C4-2B (cell line): ENCODE data around the gene VSTM1.

Source experiments
- ZFX ChIP-seq: fragments of 450-650 bp; IDR thresholded peaks from 2 replicates; pipeline ENCODE4 v1.6.1; 2017
- TF ChIP-seq, protein P1 (sequence below): fragments of 450-650 bp; conservative IDR thresholded peaks from 2 replicates; pipeline ENCODE4 v1.5.1; 2017; ENCODE audit warnings: mild to moderate bottlenecking

DNA sequence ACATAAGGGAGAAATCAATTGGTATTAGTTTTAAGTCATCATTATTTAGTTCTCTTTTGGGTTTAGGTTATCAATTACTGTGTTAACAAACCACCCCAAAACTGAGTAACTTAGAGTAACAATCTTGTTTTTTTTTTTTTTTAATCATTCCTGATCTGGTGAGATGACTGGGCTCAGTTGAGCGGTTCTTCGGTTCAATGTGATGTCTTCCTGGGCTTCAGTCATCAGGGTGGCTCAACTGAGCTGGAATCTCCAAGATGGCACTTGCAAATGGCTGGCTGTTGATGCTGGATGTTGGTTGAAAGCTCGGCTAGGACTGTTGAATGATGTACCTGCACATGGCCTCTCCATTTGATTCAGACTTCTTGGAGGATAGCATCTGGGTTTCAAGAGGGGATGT is 20.7 kb upstream of the VSTM1 start:
- TF ChIP-seq, protein P1, sequence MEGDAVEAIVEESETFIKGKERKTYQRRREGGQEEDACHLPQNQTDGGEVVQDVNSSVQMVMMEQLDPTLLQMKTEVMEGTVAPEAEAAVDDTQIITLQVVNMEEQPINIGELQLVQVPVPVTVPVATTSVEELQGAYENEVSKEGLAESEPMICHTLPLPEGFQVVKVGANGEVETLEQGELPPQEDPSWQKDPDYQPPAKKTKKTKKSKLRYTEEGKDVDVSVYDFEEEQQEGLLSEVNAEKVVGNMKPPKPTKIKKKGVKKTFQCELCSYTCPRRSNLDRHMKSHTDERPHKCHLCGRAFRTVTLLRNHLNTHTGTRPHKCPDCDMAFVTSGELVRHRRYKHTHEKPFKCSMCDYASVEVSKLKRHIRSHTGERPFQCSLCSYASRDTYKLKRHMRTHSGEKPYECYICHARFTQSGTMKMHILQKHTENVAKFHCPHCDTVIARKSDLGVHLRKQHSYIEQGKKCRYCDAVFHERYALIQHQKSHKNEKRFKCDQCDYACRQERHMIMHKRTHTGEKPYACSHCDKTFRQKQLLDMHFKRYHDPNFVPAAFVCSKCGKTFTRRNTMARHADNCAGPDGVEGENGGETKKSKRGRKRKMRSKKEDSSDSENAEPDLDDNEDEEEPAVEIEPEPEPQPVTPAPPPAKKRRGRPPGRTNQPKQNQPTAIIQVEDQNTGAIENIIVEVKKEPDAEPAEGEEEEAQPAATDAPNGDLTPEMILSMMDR: no peak
- TF ChIP-seq ZFX: no peak
